Loucy (cell line): ENCODE measurements around the gene C12orf57.

Experiments used
- CTCF ChIP-seq: fragments of 200-600 bp; sonication (generic); conservative IDR thresholded peaks from 2 replicates; pipeline ENCODE4 v1.5.1; 2014; ENCODE audit warnings: mild to moderate bottlenecking, antibody characterized with exemption, low read length
- EZH2phosphoT487 ChIP-seq: fragments of 200-600 bp; IDR thresholded peaks from 2 replicates; pipeline ENCODE4 v1.6.1; 2018; ENCODE audit warnings: antibody characterized with exemption, mild to moderate bottlenecking, moderate library complexity, borderline replicate concordance

- no peak for TF ChIP-seq CTCF
- no peak for TF ChIP-seq EZH2phosphoT487
Measured at GRCh38 chr12:6935371-6936193, 8.2 kb upstream of the C12orf57 start.
